Measurements from ENCODE around the gene LIMCH1.

LIMCH1 gene

GRCh38 chr4:41635441-41635840 lies 97.5 kb downstream of the LIMCH1 start:
- no peak overlapping the region for H3K9ac ChIP-seq (ENCODE audit: low read length)
- TF ChIP-seq CTCF (IDR thresholded peaks at IDR 0.05; ENCODE audit: low read depth, low read length) (no peak), EZH2phosphoT487 (IDR thresholded peaks at IDR 0.05; ENCODE audit: low read depth) (no peak)
- no peaks in the 10 kb centered on the region for H3K79me2 ChIP-seq (ENCODE audit: low read length)
- no peaks in the 10 kb centered on the region for H3K9me3 ChIP-seq (ENCODE audit: insufficient read depth, low read length)
- no peaks in the 10 kb centered on the region for H4K20me1 ChIP-seq (ENCODE audit: insufficient read depth, low read length)
- H3K4me2 ChIP-seq (ENCODE audit: low read length): no peak overlapping the region
- H3K27ac ChIP-seq (ENCODE audit: low read length): no peak overlapping the region
- no peak overlapping the region for H3K4me3 ChIP-seq (ENCODE audit: low read length)
- H3K4me1 ChIP-seq (ENCODE audit: low read length): no peaks in the 10 kb centered on the region
- H2AFZ ChIP-seq (ENCODE audit: low read depth, low read length): no peak overlapping the region
- H3K27me3 ChIP-seq (ENCODE audit: low read depth, low read length): peaks cover 26% of the 10 kb centered on the region
- H3K36me3 ChIP-seq (replicated peaks; ENCODE audit: low read depth, low read length): no peaks in the 10 kb centered on the region

GRCh38 chr4:41638203-41638602 lies 100.2 kb downstream of the LIMCH1 start:
- Histone ChIP-seq H3K9ac (ENCODE audit: low read length) (no peak overlapping the region), H3K36me3 (replicated peaks; ENCODE audit: low read depth, low read length) (no peaks in the 10 kb centered on the region), H3K9me3 (ENCODE audit: insufficient read depth, low read length) (no peaks in the 10 kb centered on the region), H3K79me2 (ENCODE audit: low read length) (no peaks in the 10 kb centered on the region), H3K27me3 (ENCODE audit: low read depth, low read length) (peaks cover 26% of the 10 kb centered on the region), H3K27ac (ENCODE audit: low read length) (no peak overlapping the region), H3K4me3 (ENCODE audit: low read length) (no peak overlapping the region), H3K4me2 (ENCODE audit: low read length) (no peak overlapping the region), H2AFZ (ENCODE audit: low read depth, low read length) (no peak overlapping the region), H3K4me1 (ENCODE audit: low read length) (no peaks in the 10 kb centered on the region), H4K20me1 (ENCODE audit: insufficient read depth, low read length) (no peaks in the 10 kb centered on the region)
- no peak for TF ChIP-seq CTCF (IDR thresholded peaks at IDR 0.05; ENCODE audit: low read depth, low read length)
- no peak for TF ChIP-seq EZH2phosphoT487 (IDR thresholded peaks at IDR 0.05; ENCODE audit: low read depth)

- H3K4me2 ChIP-seq (ENCODE audit: low read length): no peak overlapping the region
- H2AFZ ChIP-seq (ENCODE audit: low read depth, low read length): no peak overlapping the region
- H3K9ac ChIP-seq (ENCODE audit: low read length): no peak overlapping the region
- no peak overlapping the region for H3K27ac ChIP-seq (ENCODE audit: low read length)
- no peaks in the 10 kb centered on the region for H3K4me1 ChIP-seq (ENCODE audit: low read length)
- TF ChIP-seq CTCF (IDR thresholded peaks at IDR 0.05; ENCODE audit: low read depth, low read length) (no peak), EZH2phosphoT487 (IDR thresholded peaks at IDR 0.05; ENCODE audit: low read depth) (no peak)
- no peaks in the 10 kb centered on the region for H4K20me1 ChIP-seq (ENCODE audit: insufficient read depth, low read length)
- H3K27me3 ChIP-seq (ENCODE audit: low read depth, low read length): peaks cover 26% of the 10 kb centered on the region
- H3K36me3 ChIP-seq (replicated peaks; ENCODE audit: low read depth, low read length): no peaks in the 10 kb centered on the region
- H3K79me2 ChIP-seq (ENCODE audit: low read length): no peaks in the 10 kb centered on the region
- H3K9me3 ChIP-seq (ENCODE audit: insufficient read depth, low read length): no peaks in the 10 kb centered on the region
- no peak overlapping the region for H3K4me3 ChIP-seq (ENCODE audit: low read length)
Observed at GRCh38 chr4:41638866-41639265, 100.9 kb downstream of the LIMCH1 start.

- H3K4me2 ChIP-seq (ENCODE audit: low read length): no peak overlapping the region
- TF ChIP-seq EZH2phosphoT487 (IDR thresholded peaks at IDR 0.05; ENCODE audit: low read depth) (no peak), CTCF (IDR thresholded peaks at IDR 0.05; ENCODE audit: low read depth, low read length) (no peak)
- H3K9me3 ChIP-seq (ENCODE audit: insufficient read depth, low read length): no peaks in the 10 kb centered on the region
- no peaks in the 10 kb centered on the region for H4K20me1 ChIP-seq (ENCODE audit: insufficient read depth, low read length)
- H3K36me3 ChIP-seq (replicated peaks; ENCODE audit: low read depth, low read length): no peaks in the 10 kb centered on the region
- no peaks in the 10 kb centered on the region for H3K4me1 ChIP-seq (ENCODE audit: low read length)
- no peak overlapping the region for H3K9ac ChIP-seq (ENCODE audit: low read length)
- H3K27me3 ChIP-seq (ENCODE audit: low read depth, low read length): peaks cover 26% of the 10 kb centered on the region
- H2AFZ ChIP-seq (ENCODE audit: low read depth, low read length): no peak overlapping the region
- no peak overlapping the region for H3K4me3 ChIP-seq (ENCODE audit: low read length)
- H3K79me2 ChIP-seq (ENCODE audit: low read length): no peaks in the 10 kb centered on the region
- no peak overlapping the region for H3K27ac ChIP-seq (ENCODE audit: low read length)
Observed at GRCh38 chr4:41639291-41639690, 101.3 kb downstream of the LIMCH1 start.
